Measurements from ENCODE around the gene TULP4.

- TF ChIP-seq CTCF (IDR thresholded peaks at IDR 0.05), result no peak
- TF ChIP-seq POLR2A (IDR thresholded peaks at IDR 0.05), result no peak
- no peak for TF ChIP-seq POLR2AphosphoS5 (IDR thresholded peaks at IDR 0.05)
Measured at GRCh38 chr6:158503846-158504245, 191.6 kb downstream of the TULP4 start.

All from sigmoid colon (tissue), 4 donors.